ENCODE data around the gene TASOR2.

DNA sequence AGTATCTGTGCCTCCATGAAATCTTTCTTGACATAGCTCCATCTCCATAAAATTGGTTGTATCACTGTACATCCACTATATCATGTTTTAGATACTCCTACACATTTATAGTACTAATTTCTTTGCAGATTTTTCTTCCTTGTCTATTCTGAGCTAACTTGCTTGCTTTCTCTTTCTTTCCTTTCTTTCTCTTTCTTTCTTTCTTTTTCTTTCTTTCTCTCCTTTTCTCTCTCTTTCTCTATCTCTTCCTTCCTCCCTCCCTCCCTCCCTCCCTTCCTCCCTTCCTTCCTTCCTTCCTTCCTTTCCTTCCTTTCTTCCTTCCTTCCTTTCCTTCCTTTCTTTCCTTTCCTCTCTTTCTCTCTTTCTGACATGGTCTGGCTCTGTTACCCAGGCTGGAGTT, 23.7 kb downstream of the TASOR2 start:
- no peak for TF ChIP-seq POLR2A (IDR thresholded peaks at IDR 0.05; ENCODE audit: low read depth, low read length)
- no peak for TF ChIP-seq POLR2AphosphoS5 (IDR thresholded peaks at IDR 0.05; ENCODE audit: low read depth, low read length)
- TF ChIP-seq TAF1 (IDR thresholded peaks at IDR 0.05; ENCODE audit: borderline replicate concordance, low read depth, low read length), result no peak

Measured in GM12892 (cell line).